Cardiac fibroblast (primary cell): ENCODE results near the gene ME3.
A peak's percentile ranks its signal among the peaks of the same experiment; 100 is the strongest.

Experiments used
- DNase-seq, 2 donors: peaks; one replicate each; pipeline versions ENCODE4 v3.0.0 to v3.0.0-alpha.2; 2010; ENCODE audit warnings: low read depth in 2 of 2
- H3K4me3 ChIP-seq, 2 donors: replicated peaks in 1 of 2; 1 replicate in 1 of 2; 2 replicates in 1 of 2; pipeline ENCODE4 v1.5.1; 2011; ENCODE audit warnings: low read depth in 2 of 2, low read length in 2 of 2, mild to moderate bottlenecking in 2 of 2, moderate library complexity in 1 of 2
- CTCF ChIP-seq: IDR thresholded peaks from one replicate; pipeline ENCODE4 v1.5.1; 2011; ENCODE audit warnings: low read depth, mild to moderate bottlenecking, low read length, inconsistent platforms

The ME3 gene

GRCh38 chr11:86639137-86639536 is 33.3 kb downstream of the ME3 start:
- no peak overlapping the region for H3K4me3 ChIP-seq
- no peak for DNase-seq
- no peak for TF ChIP-seq CTCF

- no peak for DNase-seq
- no peak for TF ChIP-seq CTCF
- H3K4me3 ChIP-seq = no peak overlapping the region
Observed at GRCh38 chr11:86638673-86639072, 33.7 kb downstream of the ME3 start.

GRCh38 chr11:86637988-86638387 is 34.4 kb downstream of the ME3 start:
- TF ChIP-seq CTCF = no peak
- peak in 1 of 2 donors; percentile 39 for DNase-seq
- no peak overlapping the region for H3K4me3 ChIP-seq

GRCh38 chr11:86636275-86636674 is 36.1 kb downstream of the ME3 start:
- DNase-seq = no peak
- TF ChIP-seq CTCF = no peak
- no peak overlapping the region for H3K4me3 ChIP-seq

DNA sequence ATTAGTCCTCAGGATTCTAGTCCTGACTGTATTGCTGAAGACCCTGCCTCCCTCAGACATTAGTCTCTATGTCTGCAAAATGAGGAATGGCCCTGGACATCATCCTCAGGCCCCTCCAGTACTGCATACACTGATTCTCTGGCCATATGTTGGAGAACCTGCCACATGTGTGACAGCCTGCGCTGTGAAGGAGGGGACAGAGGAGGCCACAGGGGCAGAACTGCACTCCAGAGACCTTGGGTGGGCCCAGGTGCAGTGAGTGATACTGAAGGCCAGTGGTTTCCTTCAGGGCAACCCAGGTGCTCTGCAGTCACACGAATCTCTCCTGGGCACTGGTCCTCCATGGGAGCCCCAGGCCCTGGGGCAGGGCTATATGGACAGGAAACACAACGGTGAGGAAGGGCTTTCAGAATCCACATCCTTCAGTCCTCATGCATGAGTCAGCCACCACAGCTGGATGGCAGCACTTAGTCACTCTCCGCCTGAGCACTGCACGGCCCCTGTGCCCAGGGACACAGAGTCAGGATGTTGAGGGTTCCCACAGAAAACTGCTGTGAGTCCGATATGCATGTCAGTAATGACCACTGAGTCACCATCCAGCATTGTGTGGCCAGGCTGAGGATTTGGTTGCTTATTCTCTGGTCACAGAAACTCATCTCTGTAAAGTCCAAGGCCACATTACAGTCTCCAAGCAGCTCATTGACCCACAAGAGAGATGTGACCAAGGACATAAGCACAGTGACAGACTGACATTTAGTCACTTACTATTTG is 39.7 kb downstream of the ME3 start:
- TF ChIP-seq CTCF = peak; percentile 19
- peak; percentile 88 to 99 for DNase-seq
- no peak overlapping the region for H3K4me3 ChIP-seq

DNA sequence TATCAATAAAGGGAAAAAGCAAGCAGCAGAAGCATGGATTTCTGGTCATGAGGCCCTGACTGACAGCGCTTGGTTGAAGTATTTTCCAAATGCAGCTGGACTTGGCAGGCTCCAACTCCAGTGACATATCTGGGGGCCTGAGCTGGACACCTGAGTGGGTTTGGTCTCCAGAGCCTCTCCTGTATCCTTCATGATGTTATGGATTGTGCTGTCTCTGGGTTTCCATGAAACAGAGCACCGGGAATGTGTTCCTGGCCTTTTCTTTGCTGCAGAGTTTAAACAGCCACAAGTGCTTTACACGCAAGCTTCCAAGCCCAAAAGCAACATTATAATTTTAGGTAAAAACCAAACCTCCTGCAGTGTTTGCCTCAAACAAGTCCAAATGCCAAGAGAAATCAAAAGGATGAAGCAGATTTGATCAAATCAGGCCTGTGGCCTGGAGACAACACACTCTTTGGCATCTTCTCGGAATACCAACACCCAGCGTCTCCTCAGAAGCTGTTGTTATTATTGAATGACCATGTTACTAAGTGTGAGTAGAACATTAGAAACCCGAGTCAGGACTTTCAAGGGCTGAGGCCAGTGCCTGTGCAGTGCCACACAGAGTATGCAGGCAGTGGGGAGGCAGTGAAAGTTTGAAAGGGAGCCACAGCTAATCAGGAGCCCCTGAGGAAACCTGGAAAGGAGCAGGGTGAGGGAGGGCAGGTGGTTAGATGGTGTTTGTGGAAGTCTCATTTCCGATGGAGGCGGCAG is 42.0 kb downstream of the ME3 start:
- TF ChIP-seq CTCF = no peak
- no peak for DNase-seq
- H3K4me3 ChIP-seq = no peak overlapping the region
